GM11168 (cell line): Measurements from ENCODE around the gene ANKRD63.

ENCODE experiments used
- in situ Hi-C: fragments of 300-500 bp; cut with MboI; formaldehyde crosslinking; loops from one replicate; pipeline ENCODE4 v1.12.0; 2022; ENCODE audit warnings: low sequenced_read_pairs; ENCODE audit not compliant: unreplicated experiment

Gene ANKRD63

GRCh38 chr15:40266828-40267304 lies 16.0 kb downstream of the ANKRD63 start:
- in situ Hi-C loops: no loop called here

- in situ Hi-C loops: no loop called here
These were observed 17.0 kb downstream of the ANKRD63 start for GRCh38 chr15:40265875-40266274.

DNA sequence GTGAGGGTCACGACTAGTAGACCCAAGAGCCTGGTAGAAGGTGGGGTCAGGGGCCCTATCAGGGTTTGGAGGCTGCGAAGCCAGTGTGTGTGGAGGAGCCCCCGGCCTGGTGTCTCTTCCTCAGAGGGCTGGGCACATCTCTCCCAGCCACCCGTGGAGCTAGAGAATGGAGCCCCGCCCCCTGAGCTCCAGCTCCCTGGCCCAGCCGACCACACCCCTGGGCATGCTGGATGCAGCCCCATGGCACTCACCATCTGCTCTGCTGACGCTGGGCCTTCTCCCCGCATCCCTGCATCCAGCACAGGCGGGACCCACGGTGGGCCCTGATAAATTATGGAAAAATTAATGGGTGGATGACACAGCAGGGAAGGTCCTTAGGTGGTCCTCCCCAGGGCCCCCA lies 17.5 kb downstream of the ANKRD63 start:
- in situ Hi-C loops: no loop called here

DNA sequence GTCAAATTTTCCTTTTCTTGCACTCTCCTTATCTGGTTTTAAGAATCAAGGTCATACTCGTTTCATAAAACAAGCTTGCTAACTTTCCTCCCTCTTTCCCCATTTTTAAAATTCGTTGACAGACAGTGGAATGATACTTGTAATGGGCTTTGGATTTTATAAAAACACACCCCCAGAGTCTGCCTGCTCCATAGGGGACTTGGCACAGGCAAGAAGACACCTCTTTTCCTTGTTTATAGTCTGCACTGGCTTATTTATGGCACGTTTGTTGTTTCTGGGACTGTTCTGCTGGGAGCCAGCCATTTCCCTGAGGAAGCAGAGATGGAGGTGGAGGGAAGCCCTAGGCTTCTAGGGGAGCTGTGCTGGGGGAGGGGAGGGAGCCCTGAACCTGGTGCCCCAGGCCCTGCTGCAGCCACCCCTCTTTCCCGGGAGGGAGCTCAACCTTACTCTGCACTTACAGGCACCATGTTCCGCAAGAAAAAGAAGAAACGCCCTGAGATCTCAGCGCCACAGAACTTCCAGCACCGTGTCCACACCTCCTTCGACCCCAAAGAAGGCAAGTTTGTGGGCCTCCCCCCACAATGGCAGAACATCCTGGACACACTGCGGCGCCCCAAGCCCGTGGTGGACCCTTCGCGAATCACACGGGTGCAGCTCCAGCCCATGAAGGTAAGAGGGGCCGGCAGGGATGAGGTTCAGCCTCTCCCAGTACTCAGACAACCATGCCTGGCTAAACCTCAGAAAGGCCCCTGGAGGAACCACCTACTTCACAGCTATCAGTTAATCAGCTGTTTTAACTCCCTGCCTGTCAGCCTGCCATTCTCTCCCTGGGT lies 18.3 kb downstream of the ANKRD63 start:
- in situ Hi-C loops: no loop called here

DNA sequence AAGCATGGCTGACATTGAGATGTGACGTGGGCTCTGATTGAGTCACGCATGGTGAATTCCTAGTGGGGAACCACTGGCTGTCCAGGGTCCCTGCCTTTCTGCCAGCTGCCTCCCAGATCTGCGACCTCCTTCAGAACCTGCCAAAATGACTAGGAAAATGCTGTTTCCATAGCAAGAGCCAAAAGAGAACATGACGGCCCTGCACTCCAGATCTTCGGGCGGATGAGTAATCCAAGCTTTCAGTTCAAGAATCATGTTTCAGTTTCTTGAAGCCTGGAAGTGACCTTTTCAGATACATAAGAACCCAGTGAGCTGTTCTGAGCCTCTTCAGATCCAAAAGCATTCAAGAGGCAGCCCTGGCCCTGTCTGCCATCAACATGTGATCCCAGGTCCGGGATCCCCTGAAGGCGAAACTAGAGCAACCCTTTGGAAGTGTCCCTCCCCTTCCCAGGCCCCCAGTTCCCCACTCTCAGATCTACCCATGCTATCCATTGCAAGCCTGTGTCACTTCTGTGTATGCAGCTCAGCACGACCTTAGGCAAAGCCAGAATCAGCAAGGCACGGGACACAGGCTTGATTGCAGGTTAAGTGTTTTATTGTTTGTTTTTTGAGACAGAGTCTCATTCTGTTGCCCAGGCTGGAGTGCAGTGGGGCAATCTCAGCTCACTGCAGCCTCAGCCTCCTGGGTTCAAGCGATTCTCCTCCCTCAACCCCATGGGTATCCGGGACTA lies 19.7 kb downstream of the ANKRD63 start:
- in situ Hi-C loops: no loop called here

DNA sequence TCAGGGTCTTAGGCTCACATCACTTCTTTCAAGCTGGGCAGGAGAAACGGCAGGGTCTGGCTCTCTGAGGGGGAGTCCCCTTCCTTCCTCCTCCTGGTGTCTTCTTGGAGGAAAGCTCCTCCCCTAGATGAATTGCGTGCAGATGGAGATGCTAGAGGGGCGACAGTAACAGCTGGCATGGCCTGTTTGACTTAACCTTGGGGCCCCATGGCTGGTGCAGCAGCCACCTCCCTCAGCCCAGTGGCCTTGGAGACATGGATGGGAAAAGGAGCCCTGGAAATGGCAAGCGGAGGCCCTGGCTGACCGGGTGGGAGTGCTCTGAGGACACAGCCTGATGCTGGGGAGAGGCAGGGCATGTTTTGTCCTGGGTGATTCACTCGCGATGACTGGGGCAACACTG lies 23.8 kb downstream of the ANKRD63 start:
- in situ Hi-C loops: no loop called here

DNA sequence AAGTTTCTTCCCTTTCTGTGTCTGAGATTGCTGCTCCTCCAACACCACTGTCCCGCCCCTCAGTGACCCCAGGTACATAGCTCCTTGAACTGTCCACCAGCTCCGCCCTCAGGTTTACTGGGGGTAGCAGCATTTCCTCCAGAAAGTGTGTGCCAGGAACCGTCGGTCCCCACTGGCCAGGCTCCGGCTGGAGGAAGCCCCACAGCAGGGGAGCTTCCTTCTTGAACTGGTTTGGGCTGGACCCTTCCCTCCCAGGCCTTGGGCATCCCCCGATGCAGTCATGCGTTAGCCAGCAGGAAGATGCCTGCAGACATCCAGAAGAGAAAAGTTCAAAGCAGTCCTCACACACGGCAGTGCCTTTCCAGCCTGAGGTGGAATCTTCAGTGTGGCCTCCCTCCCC lies 24.3 kb downstream of the ANKRD63 start:
- in situ Hi-C loops: no loop called here

- in situ Hi-C loops: no loop called here
These were observed 25.0 kb downstream of the ANKRD63 start for GRCh38 chr15:40257656-40258450.

DNA sequence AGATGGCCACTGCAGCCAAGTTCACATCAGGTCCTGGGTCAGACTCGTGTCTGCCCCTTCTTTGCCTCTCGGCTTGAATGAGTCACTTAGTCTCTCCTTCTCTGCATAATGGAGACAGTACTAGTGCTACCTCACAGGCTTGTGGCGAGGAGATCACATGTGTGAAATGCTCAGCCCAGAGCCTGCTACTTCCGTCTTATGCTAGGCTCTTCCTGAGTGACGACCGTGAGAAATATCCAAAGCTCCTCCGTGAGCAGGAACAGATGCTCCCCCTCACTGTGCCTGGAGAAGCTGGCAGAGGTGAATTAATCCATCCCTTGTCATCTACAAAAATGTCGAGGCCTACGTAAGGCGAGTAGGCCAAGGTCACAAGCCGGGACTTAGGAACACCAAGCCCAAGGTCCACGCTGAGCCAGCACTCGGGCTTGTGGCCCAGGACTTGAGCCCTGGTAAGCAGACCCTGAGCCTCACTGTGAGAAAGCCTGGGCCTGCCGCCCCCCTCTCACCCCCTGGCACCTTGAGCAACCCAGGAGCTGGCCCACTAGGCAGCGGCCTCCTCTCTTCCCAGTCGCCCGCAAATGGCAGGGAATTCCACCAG lies 26.1 kb downstream of the ANKRD63 start:
- in situ Hi-C loops: no loop called here

DNA sequence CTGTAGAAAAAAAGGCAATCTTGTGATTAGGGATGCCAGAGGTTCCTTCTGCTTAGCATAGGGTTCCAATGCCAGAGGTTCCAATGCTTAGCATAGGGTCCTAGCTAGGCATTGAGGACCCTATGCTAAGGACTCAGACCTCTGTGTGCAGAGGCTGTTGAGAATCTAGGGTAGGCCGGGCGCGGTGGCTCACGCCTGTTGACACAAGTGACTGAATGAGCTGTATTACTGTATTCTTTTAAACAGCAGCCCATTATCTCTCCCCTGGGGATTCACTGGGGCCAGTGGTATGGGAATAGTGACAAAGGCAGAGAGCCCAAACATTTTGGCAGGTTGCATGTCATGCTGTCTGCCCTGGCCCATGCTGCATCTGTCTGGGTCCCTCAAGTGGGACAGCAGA lies 27.8 kb downstream of the ANKRD63 start:
- in situ Hi-C loops: no loop called here

- in situ Hi-C loops: no loop called here
These were observed 28.4 kb downstream of the ANKRD63 start for GRCh38 chr15:40254452-40254851.

DNA sequence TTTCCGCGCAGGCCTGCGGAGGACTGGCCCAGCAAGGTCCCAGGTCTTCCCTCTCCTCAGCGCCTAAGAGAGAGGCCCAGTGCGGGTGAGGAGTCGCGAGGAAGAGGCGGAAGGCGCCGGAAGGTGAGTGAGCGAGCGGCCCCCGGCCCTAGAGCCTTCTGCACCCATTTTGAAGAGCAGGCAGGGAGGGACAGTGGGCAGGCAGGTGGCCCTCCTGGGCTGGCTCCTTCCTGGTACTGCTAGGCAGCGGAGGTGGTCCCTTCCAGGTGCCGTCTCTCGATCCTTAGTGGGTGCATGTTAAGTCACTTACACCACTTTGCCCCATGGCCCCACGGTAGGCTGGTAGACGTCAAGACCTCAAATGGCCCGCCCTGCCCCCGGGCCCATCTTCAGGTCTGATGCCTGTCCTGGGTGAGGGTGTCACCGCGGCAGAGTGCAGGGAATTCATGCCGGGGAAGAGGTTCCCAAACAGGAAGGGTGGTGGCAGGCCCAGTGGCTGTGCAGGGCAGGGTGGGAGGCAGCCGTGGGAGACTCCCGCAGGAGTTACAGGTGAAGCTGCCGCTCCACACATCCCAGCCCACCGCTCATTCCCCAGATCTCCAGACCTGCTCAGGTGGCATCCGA lies 29.6 kb downstream of the ANKRD63 start:
- in situ Hi-C loops: no loop called here

GRCh38 chr15:40252438-40253166 lies 30.3 kb downstream of the ANKRD63 start:
- in situ Hi-C loops: no loop called here

DNA sequence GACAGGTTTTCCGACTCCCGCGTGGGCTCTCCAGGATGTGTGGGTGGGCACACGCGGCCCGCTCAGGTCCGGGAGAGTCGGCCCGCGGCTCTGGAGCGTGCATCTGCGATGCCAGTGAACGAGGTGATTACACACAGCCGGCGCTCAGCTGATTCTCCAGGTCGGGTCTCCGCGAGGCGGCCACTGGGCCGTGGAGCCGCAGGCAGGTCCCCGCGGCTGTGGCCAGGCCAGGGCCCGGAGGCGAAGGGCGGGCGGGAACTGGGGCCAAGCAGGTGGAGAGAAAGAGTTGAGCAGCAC lies 30.8 kb downstream of the ANKRD63 start:
- in situ Hi-C loops: no loop called here

DNA sequence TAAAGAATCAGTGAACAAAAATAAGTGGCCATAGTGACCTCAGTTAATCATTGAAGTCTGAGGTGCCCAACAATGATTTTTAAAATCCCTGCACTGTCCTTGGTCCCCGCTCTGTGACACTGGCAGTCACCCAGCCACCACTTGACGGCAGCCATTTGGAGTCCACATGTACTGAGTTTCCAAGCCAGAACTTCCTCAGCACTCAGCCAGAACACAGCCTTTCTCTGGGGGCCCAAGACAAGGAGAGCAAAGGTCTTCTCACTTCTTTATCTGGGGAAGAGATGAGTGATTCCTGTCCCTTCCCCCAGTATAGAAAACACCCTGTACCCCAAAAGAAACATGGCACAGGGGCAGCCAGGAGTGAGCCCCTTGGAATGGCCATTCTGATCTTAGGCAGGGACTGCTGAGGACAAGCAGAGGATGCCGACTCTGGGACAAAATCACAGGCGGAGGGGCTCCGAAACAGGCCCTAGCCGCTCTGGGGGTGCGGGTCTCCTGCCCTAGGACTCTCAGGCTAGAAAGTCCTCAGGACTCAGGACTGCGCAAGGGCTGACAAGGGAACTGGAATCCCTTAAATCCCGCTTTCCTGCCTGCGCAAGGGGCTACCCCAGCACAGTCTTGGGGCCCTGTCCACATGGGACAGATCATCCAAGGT lies 31.3 kb downstream of the ANKRD63 start:
- in situ Hi-C loops: no loop called here

- in situ Hi-C loops: no loop called here
These were observed 31.9 kb downstream of the ANKRD63 start for GRCh38 chr15:40250771-40251483.

DNA sequence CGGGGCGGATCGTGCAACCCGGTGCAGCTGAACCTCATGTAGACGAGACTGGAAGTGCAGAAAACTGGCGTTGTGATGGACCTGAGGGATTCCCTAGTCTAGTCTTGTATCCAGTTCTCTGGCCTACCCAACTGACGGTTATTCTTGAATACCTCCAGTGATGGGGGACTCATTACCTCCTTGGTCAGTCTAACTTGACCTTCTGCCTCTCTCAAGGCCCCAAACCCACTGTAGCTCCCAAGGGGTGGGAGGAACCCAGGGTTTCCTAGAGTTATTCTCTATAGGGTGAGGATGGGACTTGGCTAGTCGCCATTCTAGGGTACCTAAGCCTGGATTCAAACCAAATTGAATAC lies 32.6 kb downstream of the ANKRD63 start:
- in situ Hi-C loops: no loop called here

DNA sequence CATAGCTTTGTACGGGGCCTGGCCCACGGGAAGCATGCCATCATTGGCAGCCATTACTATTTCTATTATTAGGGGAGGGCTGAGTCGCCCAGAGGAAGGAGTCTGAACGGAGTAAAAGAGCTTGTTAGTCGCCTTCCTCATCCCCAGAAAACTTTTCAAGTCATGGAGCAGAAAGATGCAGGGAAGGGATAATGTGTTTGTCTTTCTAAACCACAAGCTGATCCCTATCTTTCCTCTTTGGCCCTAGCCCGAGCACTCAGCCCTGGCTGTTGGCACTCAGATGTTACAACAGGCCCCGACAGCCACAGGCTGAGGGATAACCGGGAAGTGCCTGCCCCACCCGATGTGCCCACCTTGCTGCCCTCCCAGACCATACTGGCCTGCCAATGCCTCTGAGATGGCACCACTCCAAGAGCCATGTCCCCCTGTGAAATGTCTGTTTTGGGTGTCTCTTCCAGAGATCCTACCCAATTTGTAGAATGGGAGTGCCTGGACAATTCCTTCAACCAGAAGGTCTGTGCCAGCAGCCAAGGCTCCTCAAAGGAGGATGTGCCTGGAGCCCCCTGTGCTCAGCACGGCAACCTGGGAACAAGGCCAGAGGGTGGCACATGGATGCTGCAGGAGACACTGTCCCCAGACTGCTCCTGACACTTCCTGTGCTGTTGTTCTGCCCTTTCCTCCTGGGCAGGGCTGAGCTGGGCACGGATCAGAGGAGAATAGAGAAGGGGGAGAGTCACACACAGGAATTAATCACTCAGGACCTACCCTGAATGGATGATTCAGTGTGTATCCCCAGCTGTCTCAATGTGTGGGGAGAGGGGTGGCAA lies 33.2 kb downstream of the ANKRD63 start:
- in situ Hi-C loops: no loop called here
